ENCODE results near the gene KLF1. TPM values are rescaled to one million over a fixed set of nuclear protein-coding genes. Genes with fewer than 3 reads are reported as not detected.

Gene KLF1
- total and polyA plus RNA-seq, 2 of the 8 experiments (the other 6 are each of a cell fraction or from before 2014, with no cell fraction given) = 0.84 to 0.91 TPM

GRCh38 chr19:12930002-12930645 lies 43.1 kb upstream of the KLF1 start:
- H3K23ac ChIP-seq (ENCODE audit: insufficient read length) = no peak overlapping the region
- H3K4me2 ChIP-seq (ENCODE audit: insufficient read depth in 1 of 2, low read depth in 2 of 2, low read length in 2 of 2) = no peak overlapping the region
- no peak overlapping the region for H2BK15ac ChIP-seq (ENCODE audit: low read length)
- no peak overlapping the region for H2AK5ac ChIP-seq (ENCODE audit: low read depth, low read length)
- no peak overlapping the region for H2BK5ac ChIP-seq (ENCODE audit: low read depth, low read length)
- H3K4me3 ChIP-seq (ENCODE audit: extremely low read depth in 1 of 4, insufficient read depth in 2 of 4, low read depth in 3 of 4, low read length in 4 of 4) = no peak overlapping the region
- ChIA-PET CTCF (ENCODE audit: partially characterized antibody) (interaction anchor here (1.3 to 1.5 kb wide), 2 partner anchors 36 to 45 kb away, joined by 4 to 5 read pairs; no protein-coding TSS in a partner anchor), POLR2A (ENCODE audit: partially characterized antibody) (interaction anchor here (0.8 to 7.4 kb wide), 10 partner anchors 10 to 60 kb away, joined by 3 to 58 read pairs (median 3); partner anchors contain the start of gene SYCE2)
- H3K27ac ChIP-seq (ENCODE audit: low read depth, low read length) = no peak overlapping the region
- no peak overlapping the region for H3K56ac ChIP-seq (replicated peaks; ENCODE audit: insufficient read length, low read depth, low read length)
- no peak overlapping the region for H2BK120ac ChIP-seq (replicated peaks; ENCODE audit: low read depth, low read length)
- FAIRE-seq = no peak
- peaks cover 7% of the 10 kb centered on the region; the same call in 1 of the 2 replicates for H3K23me2 ChIP-seq (ENCODE audit: low read depth, low read length)
- H3K27me3 ChIP-seq (replicated peaks in 1 of 4; ENCODE audit: control insufficient read depth in 3 of 4, extremely low read depth in 1 of 4, insufficient read depth in 3 of 4, low read length in 3 of 4) = no peaks in the 10 kb centered on the region
- no peak overlapping the region for H2BK12ac ChIP-seq (ENCODE audit: low read depth, low read length)
- H4K5ac ChIP-seq (ENCODE audit: insufficient read length, low read depth, low read length) = no peak overlapping the region
- H2BK20ac ChIP-seq (ENCODE audit: low read length) = no peak overlapping the region
- H3K14ac ChIP-seq (ENCODE audit: insufficient read length) = no peak overlapping the region
- TF ChIP-seq SRF (IDR thresholded peaks at IDR 0.05; ENCODE audit: low read depth, low read length) (no peak), SIN3A (conservative IDR thresholded peaks at IDR 0.05 in 1 of 2, IDR thresholded peaks at IDR 0.05 in 1 of 2; ENCODE audit: low read depth in 1 of 2, low read length in 2 of 2) (no peak), CTBP2 (IDR thresholded peaks at IDR 0.05; ENCODE audit: borderline replicate concordance, insufficient read depth, insufficient read length, low read length) (no peak), SIRT6 (IDR thresholded peaks at IDR 0.05; ENCODE audit: low read length) (no peak), POLR2A (IDR thresholded peaks at IDR 0.05; ENCODE audit: control extremely low read depth in 1 of 2, low read depth in 2 of 2, low read length in 2 of 2) (no peak), E2F6 (IDR thresholded peaks at IDR 0.05) (no peak), HDAC6 (IDR thresholded peaks at IDR 0.05; ENCODE audit: low read depth, low read length) (no peak)
- H4K20me1 ChIP-seq (replicated peaks in 1 of 2; ENCODE audit: control insufficient read depth in 1 of 2, insufficient read depth in 2 of 2, low read length in 2 of 2) = peaks cover 3 to 8% of the 10 kb centered on the region in 2 experiments
- no peak overlapping the region; a peak in 1 of 7 replicates for H3K9ac ChIP-seq (replicated peaks in 1 of 4; ENCODE audit: extremely low read depth in 1 of 4, low read depth in 3 of 4, low read length in 3 of 4)
- H4K8ac ChIP-seq (ENCODE audit: extremely low read depth, insufficient read depth, low read length) = no peak overlapping the region
- no peak overlapping the region for H2AFZ ChIP-seq (ENCODE audit: low read length)
- no peak overlapping the region for H3K18ac ChIP-seq (ENCODE audit: extremely low read depth, low read length)
- H3K4ac ChIP-seq (replicated peaks; ENCODE audit: insufficient read length, low read depth, low read length) = no peak overlapping the region
- peaks cover 0 to 5% (median under 1%) of the 10 kb centered on the region in 4 experiments; a peak in 2 of 7 replicates for H3K4me1 ChIP-seq (replicated peaks in 1 of 4; ENCODE audit: control insufficient read depth in 3 of 4, insufficient read depth in 4 of 4, low read length in 3 of 4)
- peaks cover 20 to 53% (median 31%) of the 10 kb centered on the region in 4 experiments for H3K36me3 ChIP-seq (ENCODE audit: control insufficient read depth in 2 of 4, insufficient read depth in 4 of 4, low read length in 3 of 4)
- H4K91ac ChIP-seq (replicated peaks; ENCODE audit: insufficient read length, low read length) = no peak overlapping the region
- peaks cover 12% of the 10 kb centered on the region for H3K79me1 ChIP-seq (ENCODE audit: low read depth, low read length)
- 94% methylated on average over 11 of the region's 19 CpGs; no CpG with 5 or more reads in 1 of the 2 experiments for WGBS, 2 experiments (ENCODE audit: extremely low coverage in 1 of 2, insufficient coverage in 1 of 2, insufficient read length in 1 of 2, insufficient replicate concordance in 2 of 2, low coverage in 1 of 2, low lambda C conversion rate in 2 of 2, missing lambda C conversion rate in 1 of 2)
- DNase-seq (ENCODE audit: low read depth in 1 of 2, low spot score in 2 of 2) = no peak
- H3K9me3 ChIP-seq (ENCODE audit: insufficient read depth in 2 of 2, low read depth in 1 of 2, low read length in 1 of 2) = no peaks in the 10 kb centered on the region
- peaks cover 10 to 27% of the 10 kb centered on the region in 2 experiments for H3K79me2 ChIP-seq (ENCODE audit: control insufficient read depth in 1 of 2, insufficient read depth in 2 of 2, low read length in 2 of 2)

Data from H1 (cell line).